T47D (cell line): ENCODE results near the gene PATE2.

Experiments used
- DNase-seq, 2 experiments: peaks; one replicate each; pipeline versions ENCODE4 v3.0.0 to v3.0.0-alpha.2; 2011 to 2012; ENCODE audit warnings: low read depth in 1 of 2, low spot score in 1 of 2
- JUND ChIP-seq: IDR thresholded peaks from 2 replicates; pipeline ENCODE4 v1.6.1; 2012; ENCODE audit warnings: low read depth
- in situ Hi-C: cut with HindIII; loops from 2 replicates; pipeline ENCODE4 v1.10.0; 2016; ENCODE audit warnings: low sequenced_read_pairs, low pct_unique_long_range_greater_than_20kb

The PATE2 gene

DNA sequence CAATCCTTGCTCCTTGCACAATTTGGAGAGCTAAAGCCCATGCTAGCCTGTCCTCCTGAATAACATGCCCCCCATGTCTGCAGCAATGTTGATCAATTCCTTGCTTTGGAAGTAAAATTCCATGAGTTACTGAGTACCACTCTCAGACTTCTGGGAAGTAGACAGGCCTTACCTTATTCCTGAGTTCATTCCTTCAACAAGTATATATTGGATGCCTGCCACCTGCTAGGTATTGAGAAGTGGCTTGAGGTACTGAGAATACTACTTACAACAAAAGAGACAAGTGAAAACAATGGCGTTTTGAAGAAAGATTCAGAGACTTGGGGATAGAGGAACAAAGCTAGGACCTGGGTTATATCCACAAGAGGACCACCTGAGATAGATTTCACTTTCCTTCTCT lies 12.4 kb downstream of the PATE2 start:
- in situ Hi-C loops = no loop called here
- no peak for DNase-seq
- TF ChIP-seq JUND = no peak

DNA sequence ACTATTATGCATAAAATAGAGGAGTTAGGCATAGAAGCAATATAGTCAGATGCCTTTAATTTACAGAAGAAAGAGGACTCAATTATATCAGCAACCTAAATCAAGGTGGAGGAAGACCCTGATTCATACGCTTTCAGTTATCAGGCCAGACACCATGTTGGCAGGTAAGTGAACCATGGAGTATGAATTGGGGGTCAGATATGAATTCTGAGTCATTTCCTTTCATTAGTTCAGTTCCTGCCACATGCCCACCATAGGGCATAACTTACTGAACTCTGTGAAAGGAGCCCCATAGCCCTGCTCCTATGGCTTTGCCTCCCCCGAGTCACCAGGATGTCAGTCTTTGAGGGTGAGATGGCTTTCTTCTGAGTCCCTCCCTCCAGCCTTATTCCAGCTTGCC lies 15.1 kb downstream of the PATE2 start:
- no peak for TF ChIP-seq JUND
- in situ Hi-C loops = no loop called here
- DNase-seq = no peak

GRCh38 chr11:125762445-125762844 lies 16.2 kb downstream of the PATE2 start:
- no peak for DNase-seq
- in situ Hi-C loops = no loop called here
- TF ChIP-seq JUND = no peak

- in situ Hi-C loops = no loop called here
- no peak for TF ChIP-seq JUND
- DNase-seq = no peak
Measured at GRCh38 chr11:125756050-125756449, 22.6 kb downstream of the PATE2 start.

DNA sequence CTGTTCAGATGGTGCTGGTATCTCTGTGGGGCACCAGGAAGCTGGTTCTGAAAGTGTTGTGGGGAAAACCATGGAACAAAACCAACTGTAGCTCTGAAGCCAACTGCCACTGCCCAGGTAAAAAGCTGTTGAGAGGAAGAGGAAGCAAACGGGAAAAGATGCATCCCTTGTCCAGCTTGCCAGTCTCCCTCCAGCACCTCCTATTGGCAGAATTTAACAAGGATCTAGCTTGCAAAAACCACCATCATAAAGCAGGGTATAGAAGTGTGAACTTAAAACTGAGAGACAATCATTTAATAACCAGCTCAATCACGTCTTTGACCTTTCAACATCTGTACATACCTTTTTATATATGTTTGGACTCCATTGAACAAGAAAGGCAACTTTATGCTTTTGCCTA lies 28.0 kb downstream of the PATE2 start:
- DNase-seq = no peak
- no peak for TF ChIP-seq JUND
- in situ Hi-C loops = no loop called here

GRCh38 chr11:125745979-125746378 lies 32.6 kb downstream of the PATE2 start, which contains the start of gene PATE1:
Gene PATE1 (plus strand): TSS chr11:125746279. CDS start chr11:125746305, 26 bp downstream.
- TF ChIP-seq JUND = no peak
- in situ Hi-C loops = no loop called here

GRCh38 chr11:125743681-125744080 lies 34.9 kb downstream of the PATE2 start:
- DNase-seq = no peak
- in situ Hi-C loops = no loop called here
- TF ChIP-seq JUND = no peak

More at GRCh38 chr11:125745979-125746378, 32.6 kb downstream of the PATE2 start, which contains the start of gene PATE1:
- no peak for DNase-seq

GRCh38 chr11:125740617-125741016 lies 38.0 kb downstream of the PATE2 start:
- no peak for TF ChIP-seq JUND
- DNase-seq = no peak
- in situ Hi-C loops = no loop called here

- in situ Hi-C loops = no loop called here
- peak in 1 of 2 experiments; percentile 37 for DNase-seq
- no peak for TF ChIP-seq JUND
Measured at GRCh38 chr11:125728969-125729368, 49.7 kb downstream of the PATE2 start.
